Caco-2 (cell line): ENCODE results near the gene PCYOX1L. TPM values are rescaled to one million over a fixed set of nuclear protein-coding genes. Genes with fewer than 3 reads are reported as not detected.

Experiments
- BruUV-seq: library from RNA; stranded (reverse); fragments of 400-500 nt; replicated peaks from 2 replicates; lab custom pipeline; 2021; lab: Mats Ljungman, UMichigan
- CTCF ChIA-PET: fragments of 300-600 bp; sonication (Branson Sonifier 250); formaldehyde crosslinking; loops from one replicate; lab custom pipeline; 2022; ENCODE audit warnings: antibody characterized with exemption; lab: Charles Lee
- POLR2A ChIA-PET: fragments of 300-600 bp; sonication (Branson Sonifier 250); formaldehyde crosslinking; loops from one replicate; lab custom pipeline; 2022; ENCODE audit warnings: antibody characterized with exemption; lab: Charles Lee
- DNase-seq, 2 experiments: peaks; one replicate each; pipeline versions ENCODE4 v3.0.0 to v3.0.0-alpha.2; 2020 to 2022
- H3K27me3 ChIP-seq: replicated peaks from 2 replicates; pipeline ENCODE4 v1.6.0; 2011; ENCODE audit warnings: low read length; ENCODE audit not compliant: control insufficient read depth, insufficient read depth
- H3K36me3 ChIP-seq: 2 replicates; pipeline ENCODE4 v1.5.1; 2011; ENCODE audit warnings: low read length; ENCODE audit not compliant: control insufficient read depth, insufficient read depth
- H3K4me1 ChIP-seq: fragments of 250-450 bp; sonication (Bioruptor Pico); 2 replicates; pipeline ENCODE4 v1.5.1; 2020; ENCODE audit warnings: mild to moderate bottlenecking
- H3K4me3 ChIP-seq: 2 replicates; pipeline ENCODE4 v1.5.1; 2011; ENCODE audit warnings: low read depth, mild to moderate bottlenecking, control low read depth, low read length
- H3K9me3 ChIP-seq: fragments of 250-450 bp; sonication (Bioruptor Pico); 2 replicates; pipeline ENCODE4 v1.5.1; 2020; ENCODE audit warnings: mild to moderate bottlenecking, moderate library complexity
- H3K27ac Mint-ChIP-seq: one replicate; pipeline ENCODE4 v1.8.0; 2022; ENCODE audit warnings: mixed read lengths; ENCODE audit not compliant: unreplicated experiment
- H3K27me3 Mint-ChIP-seq: one replicate; pipeline ENCODE4 v1.8.0; 2022; ENCODE audit warnings: mixed read lengths; ENCODE audit not compliant: insufficient read depth, unreplicated experiment
- H3K36me3 Mint-ChIP-seq: one replicate; pipeline ENCODE4 v1.8.0; 2022; ENCODE audit warnings: mild to moderate bottlenecking, mixed read lengths; ENCODE audit not compliant: insufficient read depth, unreplicated experiment
- H3K4me1 Mint-ChIP-seq: one replicate; pipeline ENCODE4 v1.8.0; 2022; ENCODE audit warnings: low read depth, mixed read lengths; ENCODE audit not compliant: unreplicated experiment
- H3K4me3 Mint-ChIP-seq: one replicate; pipeline ENCODE4 v1.8.0; 2022; ENCODE audit warnings: mild to moderate bottlenecking, moderate library complexity, mixed read lengths; ENCODE audit not compliant: unreplicated experiment
- H3K9me3 Mint-ChIP-seq: one replicate; pipeline ENCODE4 v1.8.0; 2022; ENCODE audit warnings: mixed read lengths; ENCODE audit not compliant: unreplicated experiment
- CTCF ChIP-seq, 2 experiments: fragments of 200-600 bp in 1 of 2; IDR thresholded peaks; 1 replicate in 1 of 2; 2 replicates in 1 of 2; pipeline versions ENCODE4 v1.5.1 to v1.8.0; 2011 to 2022; ENCODE audit warnings: antibody characterized with exemption in 1 of 2, control low read depth in 1 of 2, inconsistent platforms in 1 of 2, low read depth in 1 of 2, low read length in 1 of 2, mild to moderate bottlenecking in 1 of 2, moderate library complexity in 1 of 2; ENCODE audit not compliant: insufficient read depth in 1 of 2, severe bottlenecking in 1 of 2, unreplicated experiment in 1 of 2
- intact Hi-C: fragments of 100-400 bp; cut with micrococcal nuclease; formaldehyde crosslinking; loops from one replicate; pipeline ENCODE4 v1.10.0; 2022; ENCODE audit not compliant: unreplicated experiment
- total RNA-seq: library from RNA; stranded (reverse); gene quantifications from 2 replicates; pipeline ENCODE4 v1.2.3, GENCODE V29; 2022

PCYOX1L gene
- total RNA-seq, 1 experiment from 2014 or later, result 10.4 TPM

- no peaks in the 10 kb centered on the region; the same call in 1 of the 2 replicates for H3K4me1 ChIP-seq
- H3K27me3 ChIP-seq, result no peaks in the 10 kb centered on the region
- intact Hi-C loops, result no loop called here
- no TSS peak for BruUV-seq
- Mint-ChIP-seq H3K4me3 (no peak overlapping the region), H3K9me3 (no peaks in the 10 kb centered on the region), H3K4me1 (no peaks in the 10 kb centered on the region), H3K36me3 (peaks cover 92% of the 10 kb centered on the region), H3K27ac (no peak overlapping the region), H3K27me3 (no peaks in the 10 kb centered on the region)
- ChIA-PET POLR2A (no interaction called here), CTCF (no interaction called here)
- no peak overlapping the region for H3K4me3 ChIP-seq
- no peak for TF ChIP-seq CTCF (IDR thresholded peaks at IDR 0.05; ENCODE audit: insufficient read depth in 1 of 2, low read depth in 1 of 2, low read length in 1 of 2, severe bottlenecking in 1 of 2, unreplicated experiment in 1 of 2)
- H3K9me3 ChIP-seq, result no peaks in the 10 kb centered on the region
- DNase-seq, result no peak
- peaks cover 12% of the 10 kb centered on the region for H3K36me3 ChIP-seq
Measured at GRCh38 chr5:149349382-149349781, 8.5 kb upstream of the PCYOX1L start.

- Mint-ChIP-seq H3K4me1 (no peaks in the 10 kb centered on the region), H3K27me3 (no peaks in the 10 kb centered on the region), H3K27ac (no peak overlapping the region), H3K36me3 (peaks cover 81% of the 10 kb centered on the region), H3K4me3 (no peak overlapping the region), H3K9me3 (no peaks in the 10 kb centered on the region)
- no TSS peak for BruUV-seq
- CTCF ChIA-PET, result no interaction called here
- Histone ChIP-seq H3K4me1 (peaks cover 3% of the 10 kb centered on the region), H3K27me3 (no peaks in the 10 kb centered on the region), H3K36me3 (peaks cover 12% of the 10 kb centered on the region), H3K9me3 (no peaks in the 10 kb centered on the region), H3K4me3 (no peak overlapping the region)
- no peak for DNase-seq
- intact Hi-C loops, result no loop called here
- no peak for TF ChIP-seq CTCF (IDR thresholded peaks at IDR 0.05; ENCODE audit: insufficient read depth in 1 of 2, low read depth in 1 of 2, low read length in 1 of 2, severe bottlenecking in 1 of 2, unreplicated experiment in 1 of 2)
- POLR2A ChIA-PET, result no interaction called here
Measured at GRCh38 chr5:149352169-149352568, 5.7 kb upstream of the PCYOX1L start.

- H3K27me3 Mint-ChIP-seq, result no peaks in the 10 kb centered on the region
- ChIA-PET POLR2A (no interaction called here), CTCF (interaction anchor here (1.0 kb wide), 1 partner anchor 37 kb away, joined by 3 read pairs; no protein-coding TSS in a partner anchor)
- BruUV-seq, result TSS peak; percentile 3
- no peak for TF ChIP-seq CTCF (IDR thresholded peaks at IDR 0.05; ENCODE audit: insufficient read depth in 1 of 2, low read depth in 1 of 2, low read length in 1 of 2, severe bottlenecking in 1 of 2, unreplicated experiment in 1 of 2)
- Histone ChIP-seq H3K9me3 (no peaks in the 10 kb centered on the region), H3K27me3 (no peaks in the 10 kb centered on the region), H3K36me3 (peaks cover 2% of the 10 kb centered on the region; the same call in 1 of the 2 replicates), H3K4me3 (no peak overlapping the region), H3K4me1 (peaks cover 6% of the 10 kb centered on the region)
- no peak for DNase-seq
- H3K4me1 Mint-ChIP-seq, result no peaks in the 10 kb centered on the region
- no peaks in the 10 kb centered on the region for H3K9me3 Mint-ChIP-seq
- no peak overlapping the region for H3K27ac Mint-ChIP-seq
- intact Hi-C loops, result no loop called here
- H3K36me3 Mint-ChIP-seq, result peaks cover 64% of the 10 kb centered on the region
- no peak overlapping the region for H3K4me3 Mint-ChIP-seq
Measured at GRCh38 chr5:149353911-149354310, 3.9 kb upstream of the PCYOX1L start.
